Ectodermal cell (in vitro differentiated cells): ENCODE measurements around the gene CDC26.

Experiments used
- H3K27ac ChIP-seq: 2 replicates; pipeline ENCODE4 v1.7.0; 2013; ENCODE audit warnings: mild to moderate bottlenecking, low read depth, low read length; ENCODE audit not compliant: insufficient read depth, poor library complexity, severe bottlenecking
- H3K27me3 ChIP-seq: 2 replicates; pipeline ENCODE4 v1.7.0; 2013; ENCODE audit warnings: mild to moderate bottlenecking, low read length; ENCODE audit not compliant: insufficient read depth, control insufficient read depth, poor library complexity, severe bottlenecking
- H3K36me3 ChIP-seq: one replicate; pipeline ENCODE4 v1.7.0; 2013; ENCODE audit warnings: low read length; ENCODE audit not compliant: control insufficient read depth, insufficient read depth
- H3K4me1 ChIP-seq: one replicate; pipeline ENCODE4 v1.7.0; 2013; ENCODE audit warnings: low read length; ENCODE audit not compliant: control insufficient read depth, insufficient read depth
- H3K4me3 ChIP-seq: 2 replicates; pipeline ENCODE4 v1.7.0; 2013; ENCODE audit warnings: low read depth, low read length, control low read depth; ENCODE audit not compliant: insufficient read depth
- H3K9me3 ChIP-seq: 2 replicates; pipeline ENCODE4 v1.7.0; 2013; ENCODE audit warnings: mild to moderate bottlenecking, low read length, moderate library complexity; ENCODE audit not compliant: control insufficient read depth
- WGBS, 2 experiments: methylation state at CpG; one replicate each; pipeline ENCODE4 v1.1.7; 2013; ENCODE audit warnings: missing lambda C conversion rate in 2 of 2; 5-methylcytosine and 5-hydroxymethylcytosine counted together

Gene CDC26

DNA sequence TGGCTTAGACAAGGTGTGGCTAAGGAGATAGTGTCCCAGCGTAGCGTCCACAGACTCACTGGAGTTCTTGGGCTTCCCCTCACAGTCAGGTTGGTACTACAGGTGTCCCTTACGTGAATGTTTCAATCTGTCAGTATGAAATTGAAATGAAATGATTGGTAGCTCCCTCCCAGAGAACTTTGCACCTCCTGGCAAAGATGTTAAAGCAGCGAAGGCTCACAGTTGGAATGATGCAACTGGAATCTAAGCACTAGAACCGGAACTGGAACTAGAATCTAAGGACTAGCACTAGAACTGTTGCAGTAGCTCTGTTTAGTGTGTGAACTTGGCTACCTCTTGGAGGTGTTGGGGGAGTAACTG lies 52.9 kb downstream of the CDC26 start:
- Histone ChIP-seq H3K27me3 (no peaks in the 10 kb centered on the region), H3K36me3 (no peaks in the 10 kb centered on the region), H3K9me3 (no peaks in the 10 kb centered on the region), H3K4me3 (peak overlapping the region; percentile 74), H3K27ac (no peak overlapping the region), H3K4me1 (peaks cover 8% of the 10 kb centered on the region)
- 69 to 78% methylated on average over 5 of the region's 5 CpGs for WGBS, 2 experiments

DNA sequence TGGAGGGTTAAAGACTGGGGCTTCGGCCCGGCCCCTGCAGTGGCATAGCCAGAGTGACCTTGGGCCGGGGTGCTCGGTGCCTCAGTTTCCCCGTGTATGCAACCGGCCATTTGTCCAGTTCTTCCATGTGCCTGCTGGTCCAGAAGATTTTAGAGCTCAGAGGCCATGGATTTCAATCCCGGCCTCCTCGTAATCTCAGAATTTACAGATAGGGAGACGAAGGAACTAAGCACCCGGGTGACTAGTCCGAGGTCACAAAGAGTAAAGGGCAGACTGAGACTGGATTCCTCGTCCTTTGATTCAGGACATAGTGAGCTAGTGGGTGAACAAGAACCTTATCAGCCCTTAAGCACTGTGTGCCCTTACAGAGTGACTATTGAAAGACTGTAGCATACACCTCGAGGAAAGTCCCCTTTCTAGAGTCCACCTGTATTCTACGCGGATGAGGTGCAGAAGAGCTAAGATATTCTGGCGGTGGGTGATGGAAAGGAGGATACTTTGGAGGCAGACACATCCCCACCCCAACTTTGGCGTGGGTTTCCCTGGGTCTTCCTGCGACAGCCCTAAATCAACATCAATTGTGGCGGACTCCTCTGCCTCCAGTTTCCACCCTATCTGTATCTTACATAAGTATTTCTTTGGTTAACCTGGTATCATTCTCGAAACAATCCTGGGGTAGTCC lies 53.4 kb downstream of the CDC26 start:
- Histone ChIP-seq H3K4me3 (peak overlapping the region; percentile 74), H3K27me3 (no peaks in the 10 kb centered on the region), H3K9me3 (no peaks in the 10 kb centered on the region), H3K36me3 (no peaks in the 10 kb centered on the region), H3K4me1 (peaks cover 8% of the 10 kb centered on the region), H3K27ac (peak overlapping the region; percentile 4)
- 13 to 14% methylated on average over 20 of the region's 20 CpGs for WGBS, 2 experiments

DNA sequence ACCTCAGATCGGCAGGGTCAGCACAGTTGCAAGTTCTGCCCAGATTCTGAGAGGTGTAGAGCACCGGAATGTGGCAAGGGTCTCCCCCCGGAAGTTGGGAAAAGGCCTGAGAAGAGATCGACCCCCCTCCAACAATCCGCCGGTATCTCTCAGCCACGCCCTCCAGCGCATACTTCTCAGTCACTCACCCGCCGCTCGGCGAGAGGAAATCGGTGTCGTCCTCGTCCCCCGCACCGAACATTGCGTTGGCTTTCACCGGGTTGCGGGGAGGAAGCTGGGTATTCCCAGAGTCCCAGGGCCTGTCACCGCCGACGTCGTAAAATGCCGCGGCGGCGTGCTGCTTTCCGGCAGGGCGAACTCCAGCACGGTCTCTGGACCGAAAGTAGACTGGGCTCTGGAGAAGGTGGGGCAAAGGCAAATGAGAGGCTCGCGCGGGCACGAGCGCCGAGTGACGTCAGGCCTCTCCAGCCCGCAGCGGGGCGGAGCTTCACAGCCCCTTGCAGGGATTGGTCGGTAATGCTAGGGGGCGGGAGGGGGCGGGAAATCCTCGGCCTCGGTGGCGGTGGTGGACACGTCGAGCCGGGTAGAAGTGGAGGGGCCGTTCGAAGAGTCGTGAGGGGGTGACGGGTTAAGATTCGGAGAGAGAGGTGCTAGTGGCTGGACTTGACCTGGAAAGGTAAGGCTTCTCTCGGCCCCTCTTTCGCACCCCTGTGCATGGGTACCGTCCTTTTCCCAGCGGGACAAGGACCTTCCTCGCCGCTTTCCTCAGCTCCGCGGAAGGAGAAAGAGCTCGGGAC lies 54.2 kb downstream of the CDC26 start, which contains the start of the genes FKBP15 and SLC31A1:
TSS of gene FKBP15 (minus strand) at position 275 of the 797 bp plus-strand sequence. CDS start at position 241, 34 bp downstream.
TSS of gene SLC31A1 (plus strand) at position 542 of the 797 bp plus-strand sequence. CDS start 34,605 bp downstream, outside the sequence.
- peak within 1 kb of the TSS; percentile 4 for H3K27ac ChIP-seq
- peak within 1 kb of the TSS; percentile 74 for H3K4me3 ChIP-seq
- H3K9me3 ChIP-seq, result no peaks in the 10 kb centered on the region
- H3K36me3 ChIP-seq, result no peaks in the 10 kb centered on the region
- peaks cover 8% of the 10 kb centered on the region for H3K4me1 ChIP-seq
- WGBS, 2 experiments, result 0 to 1% methylated on average over 65 of the region's 65 CpGs
- no peaks in the 10 kb centered on the region for H3K27me3 ChIP-seq

DNA sequence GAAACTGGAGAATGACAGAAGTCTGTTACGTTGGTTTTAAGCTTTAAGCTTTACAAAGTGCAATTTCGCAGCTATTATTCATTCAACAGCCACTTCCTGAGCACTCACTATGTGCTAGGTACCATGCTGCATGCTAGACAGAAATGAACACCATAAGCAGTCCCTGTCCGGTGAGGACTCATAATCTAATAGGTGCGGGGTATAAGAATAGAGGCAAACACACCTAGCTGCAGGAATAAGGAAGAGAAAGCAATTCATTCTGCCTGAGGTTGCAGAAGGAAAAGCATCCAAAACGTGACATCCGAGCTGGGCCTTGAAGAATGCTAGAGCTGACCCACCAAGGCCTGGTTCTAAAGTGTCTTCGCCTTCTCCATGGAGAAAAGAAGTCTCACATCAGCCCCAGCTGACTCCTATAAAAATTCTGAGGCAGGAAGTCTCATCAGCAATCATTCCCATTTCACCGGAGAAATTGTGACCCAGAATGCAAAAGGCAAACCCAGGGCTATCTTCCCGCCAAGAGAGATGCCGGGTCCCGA lies 54.8 kb downstream of the CDC26 start:
- no peaks in the 10 kb centered on the region for H3K9me3 ChIP-seq
- H3K27me3 ChIP-seq, result no peaks in the 10 kb centered on the region
- no peaks in the 10 kb centered on the region for H3K36me3 ChIP-seq
- no peak overlapping the region for H3K27ac ChIP-seq
- WGBS, 2 experiments, result 16 to 18% methylated on average over 11 of the region's 11 CpGs
- peak overlapping the region; percentile 74 for H3K4me3 ChIP-seq
- H3K4me1 ChIP-seq, result peaks cover 8% of the 10 kb centered on the region

DNA sequence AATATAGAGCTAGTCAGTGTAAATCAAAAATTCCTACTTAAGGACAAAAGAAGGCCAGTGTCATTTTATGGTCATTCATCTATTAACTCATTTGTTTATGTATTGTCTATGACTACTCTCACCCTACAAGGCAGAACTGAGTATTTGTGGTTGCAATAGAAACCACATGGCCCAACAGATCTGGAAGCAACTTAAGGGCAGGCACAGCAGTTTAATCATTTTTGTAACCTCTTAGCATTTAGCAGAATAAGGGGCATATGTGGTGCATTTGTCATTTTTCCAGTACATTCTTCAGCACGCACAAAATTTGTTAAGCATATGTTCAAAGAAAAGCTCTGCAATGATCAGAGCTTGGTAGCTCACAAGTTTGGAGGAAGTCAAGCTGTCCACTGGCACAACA lies 55.4 kb downstream of the CDC26 start:
- no peaks in the 10 kb centered on the region for H3K9me3 ChIP-seq
- H3K4me1 ChIP-seq, result peaks cover 8% of the 10 kb centered on the region
- H3K27ac ChIP-seq, result no peak overlapping the region
- H3K27me3 ChIP-seq, result no peaks in the 10 kb centered on the region
- peak overlapping the region; percentile 74 for H3K4me3 ChIP-seq
- H3K36me3 ChIP-seq, result no peaks in the 10 kb centered on the region
- 75 to 100% methylated on average over 1 of the region's 1 CpG for WGBS, 2 experiments

DNA sequence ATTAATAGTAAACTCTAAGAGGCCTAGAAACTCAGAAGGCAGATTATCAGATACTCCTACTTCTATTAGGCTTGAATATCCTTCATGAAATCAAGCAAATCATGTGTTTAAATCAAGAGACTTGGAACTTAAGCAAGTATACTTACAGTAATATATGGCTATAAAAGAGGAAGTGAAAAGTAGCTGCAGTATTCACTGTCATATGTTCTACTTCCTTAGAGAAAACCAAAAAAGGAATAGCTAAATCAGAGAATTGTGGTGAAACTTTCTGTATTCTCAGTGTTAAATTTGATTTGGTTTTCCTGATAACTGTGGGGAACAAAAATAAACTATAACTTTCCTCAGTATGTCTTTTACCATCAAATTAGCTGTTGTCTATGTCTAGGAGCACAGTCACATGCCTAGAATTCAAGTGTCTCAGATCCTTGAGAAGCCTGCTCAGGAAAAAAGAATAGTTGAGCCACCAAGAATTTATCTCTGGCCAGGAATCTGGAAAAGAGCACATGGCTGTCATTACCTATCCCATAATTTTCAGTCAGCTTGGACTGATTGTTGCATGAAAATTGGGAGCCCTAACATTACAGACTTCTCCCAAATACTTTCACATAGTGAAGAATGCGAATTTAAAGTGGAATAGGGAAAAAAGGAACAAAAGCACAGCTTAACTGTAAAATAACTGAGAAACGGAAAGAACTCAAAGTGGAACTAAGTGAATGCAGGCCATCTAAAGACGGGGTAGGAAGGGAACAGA lies 56.0 kb downstream of the CDC26 start:
- Histone ChIP-seq H3K4me3 (no peak overlapping the region), H3K27me3 (no peaks in the 10 kb centered on the region), H3K9me3 (no peaks in the 10 kb centered on the region), H3K4me1 (peaks cover 8% of the 10 kb centered on the region), H3K36me3 (no peaks in the 10 kb centered on the region), H3K27ac (no peak overlapping the region)
- WGBS, 2 experiments, result 94 to 95% methylated on average over 3 of the region's 3 CpGs
